IPS-18a (cell line): ENCODE measurements around the gene ZNF322.

Experiments used
- H3K27ac ChIP-seq: one replicate; pipeline ENCODE4 v1.5.1; 2013; ENCODE audit warnings: low read length
- H3K27me3 ChIP-seq: one replicate; pipeline ENCODE4 v1.6.1; 2013; ENCODE audit warnings: mild to moderate bottlenecking, low read length; ENCODE audit not compliant: control insufficient read depth, insufficient read depth
- H3K36me3 ChIP-seq: one replicate; pipeline ENCODE4 v1.6.1; 2013; ENCODE audit warnings: low read depth, low read length; ENCODE audit not compliant: control insufficient read depth
- H3K4me1 ChIP-seq: one replicate; pipeline ENCODE4 v1.6.1; 2013; ENCODE audit warnings: low read depth, low read length; ENCODE audit not compliant: control insufficient read depth
- H3K4me3 ChIP-seq: one replicate; pipeline ENCODE4 v1.5.1; 2013; ENCODE audit warnings: low read length
- H3K9ac ChIP-seq: one replicate; pipeline ENCODE4 v1.6.1; 2013; ENCODE audit warnings: mild to moderate bottlenecking, low read length, moderate library complexity
- H3K9me3 ChIP-seq: one replicate; pipeline ENCODE4 v1.6.1; 2013; ENCODE audit warnings: low read depth, low read length; ENCODE audit not compliant: control insufficient read depth

Gene ZNF322

DNA sequence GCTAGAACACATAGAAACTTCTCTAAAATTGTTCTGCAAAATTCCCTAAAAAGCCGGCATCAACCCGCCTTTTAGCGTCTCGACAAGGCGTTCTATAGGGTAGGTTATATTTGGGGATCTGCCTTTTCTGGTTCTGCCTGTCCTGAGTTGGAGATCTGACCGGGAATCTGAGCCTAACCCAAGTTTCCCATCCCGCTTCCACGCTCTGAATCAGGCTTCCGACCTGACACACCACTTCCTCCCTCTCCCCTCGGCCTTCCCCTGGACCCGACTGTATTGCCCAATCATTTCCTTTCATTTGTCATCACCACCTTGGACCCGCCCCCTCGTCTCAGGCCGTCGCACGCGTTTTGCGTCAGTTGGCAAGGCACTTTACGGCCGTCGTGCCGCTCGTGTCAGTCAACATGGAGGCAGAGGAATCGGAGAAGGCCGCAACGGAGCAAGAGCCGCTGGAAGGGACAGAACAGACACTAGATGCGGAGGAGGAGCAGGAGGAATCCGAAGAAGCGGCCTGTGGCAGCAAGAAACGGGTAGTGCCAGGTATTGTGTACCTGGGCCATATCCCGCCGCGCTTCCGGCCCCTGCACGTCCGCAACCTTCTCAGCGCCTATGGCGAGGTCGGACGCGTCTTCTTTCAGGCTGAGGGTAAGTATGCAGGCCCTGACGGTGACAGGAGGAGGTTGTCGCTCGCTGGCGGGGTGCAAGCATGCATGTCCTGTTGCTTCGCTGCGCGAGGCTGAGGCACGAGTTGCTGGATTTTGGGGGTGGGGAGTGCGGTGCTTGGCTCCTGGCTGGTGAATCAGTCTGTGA, 62.8 kb downstream of the ZNF322 start, which contains the start of gene ABT1:
Gene ABT1, plus strand, starts transcription at position 375 of the 810 bp plus-strand sequence. Its CDS starts 30 bp downstream, at position 405.
- peaks cover 5% of the 10 kb centered on the region for H3K27me3 ChIP-seq
- peaks cover 11% of the 10 kb centered on the region for H3K36me3 ChIP-seq
- H3K4me3 ChIP-seq = peak within 1 kb of the TSS; percentile 97
- peak within 1 kb of the TSS; percentile 31 for H3K27ac ChIP-seq
- no peaks in the 10 kb centered on the region for H3K9me3 ChIP-seq
- H3K9ac ChIP-seq = peak within 1 kb of the TSS; percentile 82
- peaks cover 4% of the 10 kb centered on the region for H3K4me1 ChIP-seq

DNA sequence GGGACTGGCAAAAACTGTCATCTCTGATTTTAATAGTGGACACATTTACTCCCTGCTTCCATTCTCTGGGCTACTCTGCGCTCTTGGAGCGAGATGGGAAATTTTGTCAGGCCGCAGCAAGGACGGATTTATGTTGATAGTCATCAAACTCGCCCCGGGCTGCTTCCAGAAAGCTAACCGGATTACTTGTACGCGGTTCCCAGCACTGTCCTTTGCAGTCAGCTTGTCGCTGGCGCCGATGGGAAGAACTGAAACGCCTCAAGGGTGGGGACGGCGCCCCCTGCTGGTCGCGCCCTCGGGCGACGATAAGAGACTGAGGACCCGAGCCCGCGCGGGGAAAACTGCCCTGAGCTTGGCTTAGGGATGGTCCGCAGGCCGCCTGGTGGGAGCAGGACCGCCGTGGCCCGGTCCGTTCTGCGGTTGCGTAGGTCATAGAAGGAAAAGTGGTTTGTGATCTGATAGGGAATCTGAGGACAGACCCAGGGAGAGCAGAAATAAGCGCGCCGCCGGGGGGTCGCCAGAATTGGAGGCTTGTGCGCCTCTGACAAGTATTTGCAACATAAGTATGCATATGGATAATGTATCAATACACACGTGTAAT, 63.8 kb downstream of the ZNF322 start:
- peak overlapping the region; percentile 97 for H3K4me3 ChIP-seq
- H3K9ac ChIP-seq = peak overlapping the region; percentile 9
- H3K27me3 ChIP-seq = peaks cover 5% of the 10 kb centered on the region
- H3K4me1 ChIP-seq = peaks cover 4% of the 10 kb centered on the region
- peaks cover 11% of the 10 kb centered on the region for H3K36me3 ChIP-seq
- no peaks in the 10 kb centered on the region for H3K9me3 ChIP-seq
- H3K27ac ChIP-seq = no peak overlapping the region

- Histone ChIP-seq H3K27ac (no peak overlapping the region), H3K9me3 (no peaks in the 10 kb centered on the region), H3K4me3 (peak overlapping the region; percentile 97), H3K36me3 (peaks cover 11% of the 10 kb centered on the region), H3K4me1 (peaks cover 4% of the 10 kb centered on the region), H3K9ac (peak overlapping the region; percentile 1), H3K27me3 (peaks cover 5% of the 10 kb centered on the region)
Measured at GRCh38 chr6:26594730-26595632, 64.6 kb downstream of the ZNF322 start.

DNA sequence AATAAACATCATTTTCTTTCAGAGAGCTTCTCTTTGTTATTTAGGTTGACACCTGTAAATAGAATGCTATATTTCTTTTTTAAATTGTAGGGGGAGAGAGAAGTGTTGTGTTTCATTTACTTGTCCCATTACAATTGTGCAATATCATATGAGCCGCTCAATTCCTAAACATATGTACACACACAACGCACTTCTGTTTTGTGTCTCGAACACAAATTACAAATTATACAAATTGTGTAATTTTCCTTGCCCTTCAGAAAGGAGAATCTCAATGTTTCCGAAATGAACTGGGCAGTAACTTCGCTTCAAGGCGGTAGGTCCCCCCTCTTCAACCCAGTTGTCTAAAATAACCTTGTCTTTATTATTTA, 65.4 kb downstream of the ZNF322 start:
- Histone ChIP-seq H3K27me3 (peaks cover 5% of the 10 kb centered on the region), H3K9ac (no peak overlapping the region), H3K9me3 (no peaks in the 10 kb centered on the region), H3K4me3 (peak overlapping the region; percentile 49), H3K27ac (no peak overlapping the region), H3K36me3 (peaks cover 5% of the 10 kb centered on the region), H3K4me1 (peaks cover 4% of the 10 kb centered on the region)

GRCh38 chr6:26593278-26594130, 66.0 kb downstream of the ZNF322 start:
- peaks cover 5% of the 10 kb centered on the region for H3K27me3 ChIP-seq
- H3K9me3 ChIP-seq = no peaks in the 10 kb centered on the region
- H3K27ac ChIP-seq = no peak overlapping the region
- H3K4me3 ChIP-seq = no peak overlapping the region
- peaks cover under 1% of the 10 kb centered on the region for H3K36me3 ChIP-seq
- no peak overlapping the region for H3K9ac ChIP-seq
- peaks cover 4% of the 10 kb centered on the region for H3K4me1 ChIP-seq

DNA sequence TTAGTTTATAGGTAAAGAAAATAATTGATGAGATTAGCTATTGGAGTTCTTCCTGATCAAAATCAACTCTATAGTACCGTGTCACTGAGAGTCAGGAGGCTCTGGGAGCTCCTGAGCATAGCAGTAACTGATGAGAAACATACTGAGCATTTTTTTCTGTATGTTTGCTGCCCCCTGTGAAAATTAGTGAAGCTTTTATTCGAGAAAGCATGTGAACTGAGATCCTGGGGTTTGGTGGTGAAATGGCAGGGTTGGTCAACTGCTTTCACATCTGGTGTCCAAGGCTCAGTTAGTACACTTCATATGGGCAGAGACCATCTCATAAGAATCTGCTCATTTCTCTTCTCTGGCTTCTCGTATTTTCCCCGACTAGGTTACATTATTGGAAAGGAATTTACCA, 66.9 kb downstream of the ZNF322 start:
- Histone ChIP-seq H3K4me3 (no peak overlapping the region), H3K36me3 (no peaks in the 10 kb centered on the region), H3K9me3 (no peaks in the 10 kb centered on the region), H3K4me1 (peaks cover 2% of the 10 kb centered on the region), H3K27me3 (peaks cover 5% of the 10 kb centered on the region), H3K9ac (no peak overlapping the region), H3K27ac (no peak overlapping the region)

- Histone ChIP-seq H3K27me3 (peaks cover 5% of the 10 kb centered on the region), H3K9ac (no peak overlapping the region), H3K4me3 (no peak overlapping the region), H3K27ac (no peak overlapping the region), H3K4me1 (no peaks in the 10 kb centered on the region), H3K9me3 (no peaks in the 10 kb centered on the region), H3K36me3 (no peaks in the 10 kb centered on the region)
Measured at GRCh38 chr6:26588965-26589364, 70.6 kb downstream of the ZNF322 start.
